HL-60 (cell line): Measurements from ENCODE around the gene LILRB4.

Source experiments
- DNase-seq, 2 experiments: peaks; one replicate each; pipeline ENCODE4 v3.0.0-alpha.2; 2010 to 2020; ENCODE audit warnings: low read depth in 1 of 2, low spot score in 1 of 2
- H3K27ac ChIP-seq: fragments of 250-450 bp; sonication (Bioruptor Pico); replicated peaks from 2 replicates; pipeline ENCODE4 v1.5.1; 2020; ENCODE audit warnings: mild to moderate bottlenecking, moderate library complexity
- H3K27me3 ChIP-seq: fragments of 250-450 bp; sonication (Bioruptor Pico); 2 replicates; pipeline ENCODE4 v1.5.1; 2021; ENCODE audit warnings: mild to moderate bottlenecking, moderate library complexity; ENCODE audit not compliant: insufficient read depth, poor library complexity, severe bottlenecking
- H3K4me3 ChIP-seq: replicated peaks from 2 replicates; pipeline ENCODE4 v1.5.1; 2011; ENCODE audit warnings: mild to moderate bottlenecking, control low read depth, low read length; ENCODE audit not compliant: insufficient read depth
- CTCF ChIP-seq: IDR thresholded peaks from one replicate; pipeline ENCODE4 v1.5.1; 2011; ENCODE audit warnings: low read length, control low read depth, inconsistent platforms; ENCODE audit not compliant: insufficient read depth
- GABPA ChIP-seq: IDR thresholded peaks from 2 replicates; pipeline ENCODE4 v1.6.1; 2012; ENCODE audit warnings: low read depth
- POLR2AphosphoS5 ChIP-seq: IDR thresholded peaks from 2 replicates; pipeline ENCODE4 v1.6.1; 2012; ENCODE audit warnings: low read depth
- REST ChIP-seq: IDR thresholded peaks from 2 replicates; pipeline ENCODE4 v1.6.1; 2012; ENCODE audit warnings: low read depth; ENCODE audit not compliant: insufficient replicate concordance
- SPI1 ChIP-seq: IDR thresholded peaks from 2 replicates; pipeline ENCODE4 v1.6.1; 2012; ENCODE audit warnings: low read depth, mild to moderate bottlenecking, borderline replicate concordance
- long read RNA-seq: library from polyadenylated mRNA; unstranded; transcript quantifications from one replicate; pipeline ENCODE4 v2.0.0, GENCODE V29; 2020

The LILRB4 gene
- long read RNA-seq: 0 reads

- no peak within 1 kb of the TSS for H3K27ac ChIP-seq
- peaks cover 3% of the 10 kb centered on the region for H3K27me3 ChIP-seq
- TF ChIP-seq SPI1 (no peak), CTCF (no peak), REST (no peak), GABPA (no peak), POLR2AphosphoS5 (no peak)
These were observed at the start of gene LILRB4 for GRCh38 chr19:54662730-54663129. TSS of gene LILRB4 (plus strand) at chr19:54662985. CDS start at chr19:54663034, 49 bp downstream.

GRCh38 chr19:54614726-54615125 is 48.1 kb upstream of the LILRB4 start:
- TF ChIP-seq CTCF: no peak
- no peak for TF ChIP-seq REST
- TF ChIP-seq GABPA: no peak
- TF ChIP-seq SPI1: no peak
- TF ChIP-seq POLR2AphosphoS5: no peak
- Histone ChIP-seq H3K27ac (no peak overlapping the region), H3K27me3 (no peaks in the 10 kb centered on the region), H3K4me3 (no peak overlapping the region)
- DNase-seq: no peak

More at GRCh38 chr19:54662730-54663129, at the start of gene LILRB4:
- peak within 1 kb of the TSS; percentile 25 for H3K4me3 ChIP-seq
- peak in 1 of 2 experiments; percentile 63 for DNase-seq

- no peak for TF ChIP-seq CTCF
- TF ChIP-seq POLR2AphosphoS5: no peak
- TF ChIP-seq GABPA: no peak
- no peak for DNase-seq
- Histone ChIP-seq H3K4me3 (no peak overlapping the region), H3K27me3 (peaks cover 2% of the 10 kb centered on the region), H3K27ac (no peak overlapping the region)
These were observed 46.7 kb upstream of the LILRB4 start for GRCh38 chr19:54616057-54616456.
